HepG2 (cell line): ENCODE measurements around the gene CAPS. TPM values are rescaled to one million over a fixed set of nuclear protein-coding genes. Genes with fewer than 3 reads are reported as not detected.

ENCODE experiments used
- AGO2 ChIP-seq: fragments of 200-400 bp; formaldehyde crosslinking; optimal IDR thresholded peaks from 2 replicates; pipeline ENCODE3; 2017; ENCODE audit warnings: mild to moderate bottlenecking, low read depth, low read length, moderate library complexity
- ASH2L ChIP-seq: fragments of 300-600, 200-600 bp; sonication (generic); IDR thresholded peaks from 2 replicates; pipeline ENCODE4 v1.7.0; 2017; ENCODE audit warnings: low read depth, mild to moderate bottlenecking, moderate library complexity, mixed read lengths, low read length; ENCODE audit not compliant: insufficient read length
- CEBPB ChIP-seq: IDR thresholded peaks from 2 replicates; pipeline ENCODE4 v1.6.1; 2011; ENCODE audit warnings: low read depth, low read length, improper control_type of control experiment, borderline replicate concordance
- DDIT3 ChIP-seq: sonication (generic); formaldehyde crosslinking; IDR thresholded peaks from 2 replicates; pipeline ENCODE4 v1.4.0; 2020; ENCODE audit warnings: mild to moderate bottlenecking, missing genetic modification reagents
- FOXP4 ChIP-seq: sonication (generic); formaldehyde crosslinking; IDR thresholded peaks from 2 replicates; pipeline ENCODE4 v1.4.0; 2020; ENCODE audit warnings: missing genetic modification reagents
- GABPA ChIP-seq, 2 experiments: IDR thresholded peaks; 2 replicates each; pipeline ENCODE4 v1.6.1; 2011 to 2016; ENCODE audit warnings: low read depth in 2 of 2, low read length in 1 of 2, missing biosample characterization in 1 of 2, missing genetic modification characterization in 1 of 2
- HHEX ChIP-seq: IDR thresholded peaks from 2 replicates; pipeline ENCODE4 v1.6.1; 2016; ENCODE audit warnings: control low read depth
- KLF6 ChIP-seq: IDR thresholded peaks from 2 replicates; pipeline ENCODE4 v1.8.0; 2016; ENCODE audit warnings: missing biosample characterization, missing genetic modification reagents
- MTF2 ChIP-seq: sonication (generic); formaldehyde crosslinking; IDR thresholded peaks from 2 replicates; pipeline ENCODE4 v1.5.0; 2020; ENCODE audit warnings: missing genetic modification reagents, borderline replicate concordance
- NCOA2 ChIP-seq: sonication (generic); formaldehyde crosslinking; IDR thresholded peaks from 2 replicates; pipeline ENCODE4 v1.8.0; 2022; ENCODE audit warnings: inconsistent platforms
- ZBED4 ChIP-seq: sonication (generic); formaldehyde crosslinking; IDR thresholded peaks from 2 replicates; pipeline ENCODE4 v1.4.0; 2020; ENCODE audit warnings: missing genetic modification reagents, borderline replicate concordance
- ZNF12 ChIP-seq: sonication (generic); formaldehyde crosslinking; IDR thresholded peaks from 2 replicates; pipeline ENCODE4 v1.5.0; 2020; ENCODE audit warnings: missing genetic modification reagents
- ZNF367 ChIP-seq: sonication (generic); formaldehyde crosslinking; IDR thresholded peaks from 2 replicates; pipeline ENCODE4 v1.4.0; 2020; ENCODE audit warnings: missing genetic modification reagents, borderline replicate concordance
- ZNF501 ChIP-seq: sonication (generic); formaldehyde crosslinking; IDR thresholded peaks from 2 replicates; pipeline ENCODE4 v1.5.1; 2020; ENCODE audit warnings: mild to moderate bottlenecking, moderate library complexity, missing genetic modification reagents
- ZNF773 ChIP-seq: sonication (generic); formaldehyde crosslinking; IDR thresholded peaks from 2 replicates; pipeline ENCODE4 v1.4.0; 2020; ENCODE audit warnings: missing genetic modification reagents, borderline replicate concordance
- ZNF891 ChIP-seq: sonication (generic); formaldehyde crosslinking; IDR thresholded peaks from 2 replicates; pipeline ENCODE4 v1.5.0; 2020; ENCODE audit warnings: mild to moderate bottlenecking, missing genetic modification reagents
- ZUFSP ChIP-seq: sonication (generic); formaldehyde crosslinking; IDR thresholded peaks from 2 replicates; pipeline ENCODE4 v1.9.0; 2021; ENCODE audit warnings: missing genetic modification reagents, mild to moderate bottlenecking, borderline replicate concordance
- polyA plus RNA-seq, 8 experiments: library from polyadenylated mRNA; depleted of rRNA in 3 of 8; stranded (reverse) in 7 of 8; unstranded in 1 of 8; fragments of >200 nt; fragmentation: Illumina TruSeq in 4 of 8; extraction: Trizol in 4 of 8; gene quantifications; 2 replicates each; pipeline versions ENCODE4 v1.2.1 to v1.2.3, GENCODE V29; 2011 to 2016; ENCODE audit warnings: low read depth in 4 of 8, missing spikeins in 1 of 8, mixed read lengths in 1 of 8; ENCODE audit not compliant: insufficient read depth in 1 of 8
- total RNA-seq, 5 experiments: library from RNA; depleted of rRNA; stranded (reverse); fragments of >200 nt; fragmentation: Illumina TruSeq; extraction: Trizol; gene quantifications; 2 replicates each; pipeline ENCODE4 v1.2.3, GENCODE V29; 2016; ENCODE audit warnings: low read depth in 1 of 5
- TF ChIP-seq, protein P1 (sequence below): sonication (generic); formaldehyde crosslinking; IDR thresholded peaks from 2 replicates; pipeline ENCODE4 v1.5.0; 2020; ENCODE audit warnings: missing genetic modification reagents, mild to moderate bottlenecking, borderline replicate concordance
- TF ChIP-seq, protein P2 (sequence below): fragments of 450-650 bp; IDR thresholded peaks from 2 replicates; pipeline ENCODE4 v1.6.1; 2017

Gene CAPS
- total and polyA plus RNA-seq, 2 of the 13 experiments (the other 11 are each of a cell fraction or from before 2014, with no cell fraction given): 3.1 TPM

- TF ChIP-seq, protein P1, sequence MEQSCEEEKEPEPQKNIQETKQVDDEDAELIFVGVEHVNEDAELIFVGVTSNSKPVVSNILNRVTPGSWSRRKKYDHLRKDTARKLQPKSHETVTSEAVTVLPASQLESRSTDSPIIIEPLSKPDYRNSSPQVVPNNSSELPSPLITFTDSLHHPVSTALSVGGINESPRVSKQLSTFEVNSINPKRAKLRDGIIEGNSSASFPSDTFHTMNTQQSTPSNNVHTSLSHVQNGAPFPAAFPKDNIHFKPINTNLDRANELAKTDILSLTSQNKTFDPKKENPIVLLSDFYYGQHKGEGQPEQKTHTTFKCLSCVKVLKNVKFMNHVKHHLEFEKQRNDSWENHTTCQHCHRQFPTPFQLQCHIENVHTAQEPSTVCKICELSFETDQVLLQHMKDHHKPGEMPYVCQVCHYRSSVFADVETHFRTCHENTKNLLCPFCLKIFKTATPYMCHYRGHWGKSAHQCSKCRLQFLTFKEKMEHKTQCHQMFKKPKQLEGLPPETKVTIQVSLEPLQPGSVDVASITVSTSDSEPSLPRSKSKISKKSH (CRISPR knock-in tag): no peak
- peak; percentile 99 for TF ChIP-seq CEBPB
- TF ChIP-seq, protein P2, sequence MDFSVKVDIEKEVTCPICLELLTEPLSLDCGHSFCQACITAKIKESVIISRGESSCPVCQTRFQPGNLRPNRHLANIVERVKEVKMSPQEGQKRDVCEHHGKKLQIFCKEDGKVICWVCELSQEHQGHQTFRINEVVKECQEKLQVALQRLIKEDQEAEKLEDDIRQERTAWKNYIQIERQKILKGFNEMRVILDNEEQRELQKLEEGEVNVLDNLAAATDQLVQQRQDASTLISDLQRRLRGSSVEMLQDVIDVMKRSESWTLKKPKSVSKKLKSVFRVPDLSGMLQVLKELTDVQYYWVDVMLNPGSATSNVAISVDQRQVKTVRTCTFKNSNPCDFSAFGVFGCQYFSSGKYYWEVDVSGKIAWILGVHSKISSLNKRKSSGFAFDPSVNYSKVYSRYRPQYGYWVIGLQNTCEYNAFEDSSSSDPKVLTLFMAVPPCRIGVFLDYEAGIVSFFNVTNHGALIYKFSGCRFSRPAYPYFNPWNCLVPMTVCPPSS: no peak
- no peak for TF ChIP-seq ZUFSP
- peak; percentile 84 for TF ChIP-seq ZNF501 (CRISPR knock-in tag)
- TF ChIP-seq KLF6 (CRISPR knock-in tag): 0 out of 2 replicates have a peak, but pooled peaks have one; percentile 79
- TF ChIP-seq AGO2: no peak
- TF ChIP-seq ZNF891 (CRISPR knock-in tag): no peak
- TF ChIP-seq MTF2 (CRISPR knock-in tag): no peak
- peak; percentile 96 for TF ChIP-seq DDIT3
- peak; percentile 82 for TF ChIP-seq ZBED4 (CRISPR knock-in tag)
- peak; percentile 48 for TF ChIP-seq ASH2L
- peak; percentile 33; the same call in 1 of the 2 replicates for TF ChIP-seq HHEX
- TF ChIP-seq ZNF773 (CRISPR knock-in tag): no peak
- TF ChIP-seq NCOA2 (CRISPR knock-in tag): peak; percentile 98
- peak; percentile 98 for TF ChIP-seq FOXP4 (CRISPR knock-in tag)
- no peak for TF ChIP-seq ZNF367
- peak; percentile 85; the same call in 1 of the 2 replicates for TF ChIP-seq ZNF12 (CRISPR knock-in tag)
- TF ChIP-seq GABPA (IDR thresholded peaks at IDR 0.05; ENCODE audit: low read depth, low read length): no peak
- peak; percentile 76 for TF ChIP-seq GABPA (CRISPR knock-in tag; IDR thresholded peaks at IDR 0.05; ENCODE audit: low read depth)
These were observed 43.1 kb upstream of the CAPS start (continued) for GRCh38 chr19:5870986-5871394.
